NCI-H82 (cell line): ENCODE results near the gene ANOS1.
"Not testable (repeated sequence)": the region's sequence is repeated elsewhere in the genome, so short reads cannot be mapped to it uniquely, and the experiment has no call there.

Experiments
- DNase-seq: peaks from one replicate; lab custom pipeline; 2025; lab: John Stamatoyannopoulos, UW

The ANOS1 gene, protein sequence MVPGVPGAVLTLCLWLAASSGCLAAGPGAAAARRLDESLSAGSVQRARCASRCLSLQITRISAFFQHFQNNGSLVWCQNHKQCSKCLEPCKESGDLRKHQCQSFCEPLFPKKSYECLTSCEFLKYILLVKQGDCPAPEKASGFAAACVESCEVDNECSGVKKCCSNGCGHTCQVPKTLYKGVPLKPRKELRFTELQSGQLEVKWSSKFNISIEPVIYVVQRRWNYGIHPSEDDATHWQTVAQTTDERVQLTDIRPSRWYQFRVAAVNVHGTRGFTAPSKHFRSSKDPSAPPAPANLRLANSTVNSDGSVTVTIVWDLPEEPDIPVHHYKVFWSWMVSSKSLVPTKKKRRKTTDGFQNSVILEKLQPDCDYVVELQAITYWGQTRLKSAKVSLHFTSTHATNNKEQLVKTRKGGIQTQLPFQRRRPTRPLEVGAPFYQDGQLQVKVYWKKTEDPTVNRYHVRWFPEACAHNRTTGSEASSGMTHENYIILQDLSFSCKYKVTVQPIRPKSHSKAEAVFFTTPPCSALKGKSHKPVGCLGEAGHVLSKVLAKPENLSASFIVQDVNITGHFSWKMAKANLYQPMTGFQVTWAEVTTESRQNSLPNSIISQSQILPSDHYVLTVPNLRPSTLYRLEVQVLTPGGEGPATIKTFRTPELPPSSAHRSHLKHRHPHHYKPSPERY

DNA sequence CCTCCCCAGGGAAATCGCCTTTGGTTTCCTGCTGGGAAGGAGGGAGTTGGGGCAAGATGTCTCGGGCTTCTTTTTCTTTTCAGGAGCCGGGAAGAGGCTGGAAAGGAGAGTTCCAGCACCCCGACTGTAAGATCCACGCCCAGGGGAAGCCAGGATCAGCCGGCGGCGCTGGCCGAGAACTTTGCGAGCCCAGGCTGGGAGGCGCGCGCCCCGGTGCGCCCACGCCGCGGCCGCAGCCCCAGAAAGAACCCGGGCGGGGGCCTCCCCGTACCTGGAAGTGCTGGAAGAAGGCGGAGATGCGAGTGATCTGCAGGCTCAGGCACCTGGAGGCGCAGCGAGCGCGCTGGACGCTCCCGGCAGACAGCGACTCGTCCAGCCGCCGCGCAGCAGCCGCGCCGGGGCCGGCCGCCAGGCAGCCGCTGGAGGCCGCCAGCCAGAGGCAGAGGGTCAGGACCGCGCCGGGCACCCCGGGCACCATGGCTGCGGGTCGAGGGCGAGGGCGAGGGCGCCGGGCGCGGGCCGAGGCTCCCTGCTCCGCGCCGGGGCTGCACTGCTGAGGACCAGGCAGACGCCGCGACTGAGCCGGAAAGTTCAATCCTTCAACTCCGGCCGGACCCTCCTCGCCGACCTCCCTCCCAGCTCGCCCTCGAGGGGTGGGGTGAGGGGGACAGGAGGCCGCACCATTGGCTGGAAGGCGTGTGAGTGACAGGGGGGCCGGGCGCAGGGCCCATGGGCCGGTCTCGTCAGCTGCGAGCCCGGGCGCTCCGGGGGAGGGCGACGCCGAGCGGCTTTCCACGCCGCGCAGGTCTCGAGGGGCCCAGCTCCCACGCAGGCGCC lies at the start of gene ANOS1:
Gene ANOS1, minus strand, starts transcription at position 579 of the 837 bp plus-strand sequence. Its CDS starts 101 bp downstream, at position 478.
- DNase-seq = peak; percentile 69

GRCh38 chrX:8773117-8773516 lies 41.2 kb upstream of the ANOS1 start:
- no peak for DNase-seq

DNA sequence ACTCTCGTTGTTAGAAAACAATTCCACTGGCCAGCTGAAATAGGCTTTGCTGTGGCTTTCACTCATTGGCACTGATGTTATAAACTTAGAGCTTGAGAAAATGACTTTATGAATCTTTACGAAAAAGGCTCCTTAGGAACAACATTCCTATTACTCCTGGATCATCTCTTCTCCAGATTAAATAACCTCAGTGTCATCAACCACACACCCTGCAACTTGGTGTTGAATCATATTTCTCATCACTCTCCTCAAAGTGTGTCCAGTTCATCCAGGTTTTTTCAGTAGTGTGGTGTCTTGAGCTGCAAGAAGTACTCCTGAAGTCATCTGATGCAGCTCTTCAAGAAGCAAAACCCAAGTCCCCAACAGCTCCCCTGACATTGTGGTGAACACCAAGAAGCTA lies 28.1 kb upstream of the ANOS1 start:
- DNase-seq = no peak

DNA sequence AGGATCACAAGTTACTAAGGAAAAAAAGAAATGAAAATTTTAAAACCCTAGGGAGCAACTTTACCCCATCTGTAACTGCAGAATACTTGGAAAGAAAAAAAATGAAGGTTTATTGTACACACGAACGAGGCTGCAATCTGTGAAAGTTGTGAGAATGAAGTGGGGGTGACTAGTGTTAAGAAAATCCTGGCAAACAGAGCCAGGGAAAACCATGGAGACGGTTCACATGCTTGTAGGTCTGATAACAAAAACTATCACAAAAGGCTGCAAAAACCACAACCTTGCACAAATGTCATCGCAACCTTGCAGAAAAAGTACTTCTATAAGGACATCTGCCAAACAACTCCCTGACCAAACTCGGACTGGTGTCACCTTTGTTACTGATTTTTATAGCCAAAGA lies 26.8 kb upstream of the ANOS1 start:
- DNase-seq = not testable (repeated sequence)

DNA sequence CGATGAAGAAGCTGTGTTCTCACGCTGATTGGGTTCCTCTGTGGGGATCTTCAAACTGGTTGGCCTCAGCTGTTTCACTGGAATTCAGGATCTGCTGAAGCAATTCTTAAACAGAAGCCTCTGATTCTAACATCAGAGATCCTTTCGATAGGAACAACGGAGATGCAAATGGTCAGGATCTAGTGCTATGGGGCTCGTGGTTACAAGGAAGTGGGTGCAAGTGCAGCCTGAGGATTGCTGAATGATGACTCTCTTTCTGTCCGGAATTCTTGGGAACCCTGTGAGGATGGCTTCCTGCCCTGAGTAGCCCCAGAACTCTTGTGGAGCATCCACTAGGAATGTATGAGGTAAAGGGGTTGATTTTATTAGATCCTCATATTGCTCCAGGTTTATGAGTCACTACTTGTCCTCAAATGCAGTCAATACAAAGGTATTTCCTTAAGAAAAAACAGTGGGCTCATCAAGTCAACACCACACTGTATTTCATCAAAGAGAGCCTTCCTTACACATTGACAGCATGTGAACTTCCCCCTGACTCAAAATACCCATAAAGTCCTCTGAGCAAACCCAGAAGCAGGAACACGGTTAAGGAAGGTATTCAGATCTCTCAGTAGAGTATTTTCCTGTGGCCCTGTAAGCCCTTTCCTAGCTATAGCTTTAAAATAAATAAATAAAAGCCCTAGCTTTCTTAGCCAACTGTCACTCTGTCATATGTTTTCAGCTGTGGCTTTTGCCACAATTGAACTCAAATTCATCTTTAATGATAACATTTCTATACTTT lies 25.9 kb upstream of the ANOS1 start:
- not testable (repeated sequence) for DNase-seq

DNA sequence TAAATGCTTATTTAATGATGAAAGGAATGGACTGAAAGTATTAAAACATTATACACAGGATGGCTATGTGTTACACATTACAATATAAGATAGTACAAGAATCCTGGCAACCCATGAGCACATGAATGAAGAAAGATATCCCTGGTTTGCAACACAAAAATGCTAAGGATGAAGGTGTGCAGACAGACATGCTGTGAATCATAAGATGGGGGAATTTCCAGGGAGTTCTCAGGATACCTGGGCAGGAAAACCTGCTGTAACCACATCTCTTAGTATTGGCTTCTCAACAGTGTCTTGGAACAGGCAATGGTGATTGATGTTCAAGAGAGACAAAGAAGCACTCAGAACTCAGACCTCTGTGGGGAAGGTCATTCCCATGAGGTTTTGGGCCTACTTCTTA lies 23.9 kb upstream of the ANOS1 start:
- DNase-seq = no peak

DNA sequence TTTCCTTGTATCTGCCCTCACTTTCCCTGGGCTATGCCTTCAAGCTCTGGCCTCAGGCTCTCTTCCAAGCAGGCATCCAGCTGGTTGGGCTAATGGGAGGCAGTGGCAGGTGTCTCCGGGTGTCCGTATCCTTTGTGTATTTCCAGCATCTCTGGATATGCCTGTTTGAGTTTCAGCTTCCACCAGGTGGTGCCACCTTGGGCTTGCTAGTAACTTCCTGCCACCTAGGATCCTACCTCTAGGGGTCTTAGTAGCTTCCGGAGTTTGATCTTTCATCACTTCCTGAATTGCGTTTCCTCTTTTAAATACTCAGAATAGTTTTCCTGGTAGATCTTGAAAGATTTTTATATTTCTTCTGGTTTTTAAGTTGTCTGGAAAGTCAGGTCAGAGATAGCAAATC lies 23.2 kb upstream of the ANOS1 start:
- DNase-seq = no peak

DNA sequence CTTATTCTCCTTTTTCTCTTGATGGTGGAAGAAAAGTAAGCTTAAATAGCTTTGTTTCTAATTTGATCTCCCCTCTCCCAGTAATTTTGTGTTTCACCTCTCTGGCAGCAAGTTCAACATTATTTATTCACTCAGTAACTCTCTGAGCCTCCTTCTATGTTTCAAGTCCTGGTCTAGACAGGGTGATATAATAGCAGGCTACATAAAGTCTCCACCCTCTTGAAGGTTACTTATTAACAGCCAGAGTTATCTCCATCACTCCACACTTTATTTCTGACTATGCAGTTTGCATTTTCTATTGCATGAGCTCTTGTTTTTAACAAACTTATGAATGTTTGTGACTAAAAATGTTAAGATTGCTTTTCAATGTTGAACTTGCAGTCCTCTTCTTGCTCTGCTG lies 17.8 kb upstream of the ANOS1 start:
- DNase-seq = no peak

DNA sequence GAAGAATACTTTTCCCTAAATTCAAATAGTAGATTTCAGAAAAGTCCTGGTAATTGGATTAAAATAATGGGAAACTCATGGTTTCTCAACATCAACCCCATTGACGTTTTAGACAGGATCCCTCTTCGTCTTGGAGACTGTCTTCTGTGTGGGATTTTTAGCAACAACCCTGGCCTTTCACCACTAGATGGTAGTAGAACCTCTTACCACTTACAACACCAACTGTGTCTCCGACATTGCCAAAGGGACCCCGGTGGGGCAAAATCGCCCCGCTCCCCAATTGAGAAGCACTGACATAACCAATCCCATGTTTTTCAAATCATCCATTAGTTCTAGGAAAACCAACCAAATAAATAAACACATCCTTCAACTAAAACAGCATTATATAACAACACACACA lies 16.9 kb upstream of the ANOS1 start:
- DNase-seq = peak; percentile 48

GRCh38 chrX:8743126-8743732 lies 11.3 kb upstream of the ANOS1 start:
- peak; percentile 61 for DNase-seq

GRCh38 chrX:8741981-8742380 lies 10.0 kb upstream of the ANOS1 start:
- no peak for DNase-seq

GRCh38 chrX:8738588-8739189 lies 6.8 kb upstream of the ANOS1 start:
- peak; percentile 67 for DNase-seq

DNA sequence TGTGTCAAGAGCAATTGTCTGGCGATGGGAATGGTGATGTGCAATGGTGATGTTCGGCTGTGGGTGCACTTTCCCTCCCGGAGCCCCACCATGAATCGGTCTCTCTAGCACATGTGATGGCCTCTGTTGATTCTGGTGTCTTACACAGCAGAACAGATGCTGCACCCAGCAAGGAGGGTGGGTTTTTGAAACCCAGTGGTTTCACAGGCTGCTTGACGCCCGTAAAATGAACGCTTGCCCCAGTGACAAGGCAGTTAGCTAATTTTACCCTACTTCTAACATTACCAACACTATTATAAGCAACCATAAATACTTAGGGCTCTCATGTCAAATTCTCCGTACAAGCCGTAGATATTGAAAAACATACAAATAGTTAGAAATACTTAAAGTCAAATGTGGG lies 5.9 kb upstream of the ANOS1 start:
- no peak for DNase-seq

DNA sequence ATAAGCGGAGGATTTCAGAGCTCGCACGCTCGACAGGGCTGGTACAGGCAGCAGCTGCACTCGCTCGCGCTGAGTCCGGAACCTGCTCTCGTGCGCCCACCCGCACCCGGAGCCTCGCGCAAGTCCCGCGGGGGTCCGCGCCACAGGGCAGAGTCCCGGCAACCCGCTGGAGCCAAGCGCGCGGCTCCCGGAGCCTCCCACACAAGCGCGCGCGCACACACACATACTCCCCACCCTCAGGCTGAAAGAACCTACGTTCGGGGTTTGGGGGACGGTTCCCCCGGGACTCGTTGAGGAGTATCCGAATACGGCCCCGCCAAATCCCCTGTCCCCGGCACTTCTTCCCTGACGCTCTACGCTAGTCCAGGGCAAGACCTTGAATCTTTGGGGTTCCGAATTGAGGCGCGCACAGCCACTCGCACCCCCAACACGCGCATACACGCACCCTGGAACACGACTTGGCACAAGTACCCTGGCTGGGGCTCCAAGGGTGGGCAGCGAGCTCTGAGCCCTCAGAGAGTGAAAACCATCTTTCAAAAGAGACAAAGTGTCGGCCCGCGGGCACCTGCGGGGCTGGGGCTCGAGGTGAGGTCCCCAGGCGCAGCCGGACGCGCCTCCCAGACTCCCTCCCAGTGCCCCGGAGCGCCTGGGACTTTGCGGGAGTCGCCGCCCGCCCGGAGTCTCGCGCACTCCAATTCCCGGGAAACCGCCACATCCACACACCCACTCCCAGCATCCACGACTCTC lies 952 bp downstream of the ANOS1 start:
- DNase-seq = peak; percentile 21

DNA sequence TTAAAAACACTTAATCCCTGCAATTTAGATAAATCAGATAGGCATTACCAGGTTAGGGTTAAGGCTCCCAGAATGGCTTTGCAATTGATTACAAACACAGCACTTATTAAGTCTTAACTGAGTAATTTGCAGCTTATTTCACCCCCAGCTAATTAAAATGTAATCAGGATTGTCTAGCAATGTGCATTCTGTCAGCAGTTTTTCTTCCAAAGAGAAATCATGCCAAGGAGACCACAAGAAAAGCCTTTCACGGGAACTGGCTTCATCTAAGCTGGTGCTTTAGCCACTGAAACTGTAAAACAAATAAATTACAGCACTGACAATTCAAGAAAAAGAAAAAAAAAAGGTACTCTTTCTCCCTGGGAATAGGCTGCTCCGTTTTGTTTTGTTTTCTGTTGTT lies 2.1 kb downstream of the ANOS1 start:
- peak; percentile 54 for DNase-seq

GRCh38 chrX:8728932-8729535 lies 2.9 kb downstream of the ANOS1 start:
- DNase-seq = no peak

- peak; percentile 11 for DNase-seq
Observed at GRCh38 chrX:8726031-8726652, 5.8 kb downstream of the ANOS1 start.

DNA sequence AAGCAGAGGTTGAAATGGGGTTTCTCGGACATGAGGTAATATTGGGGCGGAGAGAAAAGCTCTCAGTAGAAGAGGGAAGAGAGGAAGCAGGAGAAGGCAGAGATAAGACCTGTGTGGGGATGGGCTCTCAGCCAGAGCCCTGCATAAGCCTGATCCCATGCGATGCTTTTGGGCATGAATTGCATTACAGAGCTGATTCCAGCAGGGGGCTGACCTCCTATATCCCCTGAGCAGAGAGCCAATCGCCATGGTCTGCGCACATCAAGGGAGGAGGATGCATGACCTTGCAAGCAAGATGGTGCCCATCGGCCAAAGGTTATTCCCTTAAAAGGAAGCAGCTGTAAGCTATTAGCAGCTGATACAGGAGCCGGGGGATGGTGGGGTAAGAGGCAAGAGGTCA lies 7.6 kb downstream of the ANOS1 start:
- peak; percentile 61 for DNase-seq

- no peak for DNase-seq
Observed at GRCh38 chrX:8721536-8721935, 10.4 kb downstream of the ANOS1 start.
